H1 (cell line): ENCODE results near the gene HOXD11. TPM values are rescaled to one million over a fixed set of nuclear protein-coding genes. Genes with fewer than 3 reads are reported as not detected.

Experiments used
- CTCF ChIA-PET: fragments of 300-600 bp; sonication (Branson Sonifier 250); formaldehyde crosslinking; loops from one replicate; lab custom pipeline; 2021; ENCODE audit not compliant: partially characterized antibody; lab: Charles Lee
- POLR2A ChIA-PET: fragments of 300-600 bp; sonication (Branson Sonifier 250); formaldehyde crosslinking; loops from one replicate; lab custom pipeline; 2021; ENCODE audit warnings: inconsistent platforms; ENCODE audit not compliant: partially characterized antibody; lab: Charles Lee
- DNase-seq, 2 experiments: peaks; one replicate each; pipeline versions ENCODE4 v3.0.0 to v3.0.0-alpha.2; 2010 to 2022; ENCODE audit warnings: low spot score in 2 of 2, low read depth in 1 of 2, mixed read lengths in 1 of 2
- FAIRE-seq: peaks from 2 replicates; lab custom pipeline; 2011; peaks lifted over from hg19 to GRCh38; lab: Jason Lieb, UNC
- H2AFZ ChIP-seq: 2 replicates; pipeline ENCODE4 v1.8.1; 2012; ENCODE audit warnings: low read length, inconsistent platforms
- H2AK5ac ChIP-seq: 2 replicates; pipeline ENCODE4 v1.6.1; 2013; ENCODE audit warnings: low read depth, low read length
- H2BK120ac ChIP-seq: replicated peaks from 2 replicates; pipeline ENCODE3; 2013; ENCODE audit warnings: low read depth, low read length, inconsistent platforms
- H2BK12ac ChIP-seq: 2 replicates; pipeline ENCODE4 v1.6.1; 2013; ENCODE audit warnings: low read depth, low read length
- H2BK15ac ChIP-seq: 2 replicates; pipeline ENCODE4 v1.6.1; 2013; ENCODE audit warnings: low read length
- H2BK20ac ChIP-seq: 2 replicates; pipeline ENCODE4 v1.6.1; 2013; ENCODE audit warnings: low read length
- H2BK5ac ChIP-seq: 2 replicates; pipeline ENCODE4 v1.6.1; 2013; ENCODE audit warnings: low read depth, low read length
- H3K14ac ChIP-seq: 2 replicates; pipeline ENCODE4 v1.6.1; 2013; ENCODE audit warnings: inconsistent platforms; ENCODE audit not compliant: insufficient read length
- H3K18ac ChIP-seq: 2 replicates; pipeline ENCODE4 v1.6.1; 2013; ENCODE audit warnings: low read length; ENCODE audit errors: extremely low read depth
- H3K23ac ChIP-seq: 2 replicates; pipeline ENCODE4 v1.6.1; 2013; ENCODE audit warnings: inconsistent platforms; ENCODE audit not compliant: insufficient read length
- H3K23me2 ChIP-seq: 2 replicates; pipeline ENCODE4 v1.6.1; 2013; ENCODE audit warnings: low read depth, low read length
- H3K27ac ChIP-seq: 2 replicates; pipeline ENCODE4 v1.6.1; 2011; ENCODE audit warnings: low read depth, low read length, inconsistent platforms
- H3K27me3 ChIP-seq, 4 experiments: replicated peaks in 1 of 4; 1 replicate in 1 of 4; 2 replicates in 3 of 4; pipeline versions ENCODE4 v1.6.1 to v1.8.1; 2011 to 2013; ENCODE audit warnings: low read length in 3 of 4, mild to moderate bottlenecking in 3 of 4, inconsistent platforms in 2 of 4, mixed read lengths in 2 of 4, moderate library complexity in 1 of 4; ENCODE audit not compliant: control insufficient read depth in 3 of 4, insufficient read depth in 3 of 4; ENCODE audit errors: extremely low read depth in 1 of 4
- H3K36me3 ChIP-seq, 4 experiments: 2 replicates each; pipeline versions ENCODE4 v1.6.1 to v1.8.1; 2011 to 2013; ENCODE audit warnings: mild to moderate bottlenecking in 4 of 4, low read length in 3 of 4, moderate library complexity in 2 of 4, control low read depth in 1 of 4, inconsistent platforms in 1 of 4; ENCODE audit not compliant: insufficient read depth in 4 of 4, control insufficient read depth in 2 of 4
- H3K4ac ChIP-seq: replicated peaks from 2 replicates; pipeline ENCODE3; 2013; ENCODE audit warnings: low read length, low read depth, mixed read lengths, inconsistent platforms; ENCODE audit not compliant: insufficient read length
- H3K4me1 ChIP-seq, 4 experiments: replicated peaks in 1 of 4; 1 replicate in 1 of 4; 2 replicates in 3 of 4; pipeline versions ENCODE4 v1.6.1 to v1.8.1; 2011 to 2013; ENCODE audit warnings: low read length in 3 of 4, inconsistent platforms in 2 of 4, mixed read lengths in 1 of 4; ENCODE audit not compliant: insufficient read depth in 4 of 4, control insufficient read depth in 3 of 4
- H3K4me2 ChIP-seq, 2 experiments: 2 replicates each; pipeline versions ENCODE4 v1.6.1 to v1.8.1; 2011 to 2013; ENCODE audit warnings: low read depth in 2 of 2, low read length in 2 of 2, control low read depth in 1 of 2, inconsistent platforms in 1 of 2, mild to moderate bottlenecking in 1 of 2; ENCODE audit not compliant: insufficient read depth in 1 of 2
- H3K4me3 ChIP-seq, 4 experiments: fragments of 200-600, 300-600 bp in 1 of 4; sonication (generic), shearing (Covaris generic), sonication (Bioruptor Twin) in 1 of 4; 2 replicates each; pipeline versions ENCODE4 v1.5.1 to v1.8.1; 2011 to 2016; ENCODE audit warnings: low read length in 4 of 4, low read depth in 3 of 4, control low read depth in 2 of 4, inconsistent platforms in 2 of 4, mild to moderate bottlenecking in 2 of 4, mixed read lengths in 1 of 4, moderate library complexity in 1 of 4; ENCODE audit not compliant: insufficient read depth in 2 of 4; ENCODE audit errors: extremely low read depth in 1 of 4
- H3K56ac ChIP-seq: replicated peaks from 2 replicates; pipeline ENCODE3; 2013; ENCODE audit warnings: low read depth, mild to moderate bottlenecking, mixed read lengths, low read length, inconsistent platforms; ENCODE audit not compliant: insufficient read length
- H3K79me1 ChIP-seq: 2 replicates; pipeline ENCODE4 v1.6.1; 2013; ENCODE audit warnings: low read depth, low read length, control low read depth
- H3K79me2 ChIP-seq, 2 experiments: 2 replicates each; pipeline versions ENCODE4 v1.6.1 to v1.8.1; 2012 to 2013; ENCODE audit warnings: low read length in 2 of 2, mild to moderate bottlenecking in 2 of 2, inconsistent platforms in 1 of 2; ENCODE audit not compliant: insufficient read depth in 2 of 2, control insufficient read depth in 1 of 2
- H3K9ac ChIP-seq, 4 experiments: replicated peaks in 1 of 4; 1 replicate in 1 of 4; 2 replicates in 3 of 4; pipeline versions ENCODE4 v1.6.1 to v1.8.1; 2011 to 2013; ENCODE audit warnings: low read depth in 3 of 4, low read length in 3 of 4, control low read depth in 2 of 4, mild to moderate bottlenecking in 2 of 4, moderate library complexity in 2 of 4, inconsistent platforms in 1 of 4; ENCODE audit errors: extremely low read depth in 1 of 4
- H3K9me3 ChIP-seq, 2 experiments: 2 replicates each; pipeline versions ENCODE4 v1.6.1 to v1.8.1; 2012 to 2013; ENCODE audit warnings: mild to moderate bottlenecking in 2 of 2, moderate library complexity in 2 of 2, control low read depth in 1 of 2, inconsistent platforms in 1 of 2, low read depth in 1 of 2, low read length in 1 of 2, mixed read lengths in 1 of 2; ENCODE audit not compliant: insufficient read depth in 2 of 2
- H4K20me1 ChIP-seq, 2 experiments: replicated peaks in 1 of 2; 2 replicates each; pipeline versions ENCODE3 to v1.8.1; 2011 to 2013; ENCODE audit warnings: inconsistent platforms in 2 of 2, low read length in 2 of 2, mild to moderate bottlenecking in 1 of 2; ENCODE audit not compliant: insufficient read depth in 2 of 2, control insufficient read depth in 1 of 2
- H4K5ac ChIP-seq: 2 replicates; pipeline ENCODE4 v1.6.1; 2013; ENCODE audit warnings: low read length, low read depth, mixed read lengths, inconsistent platforms; ENCODE audit not compliant: insufficient read length
- H4K8ac ChIP-seq: 2 replicates; pipeline ENCODE4 v1.8.0; 2013; ENCODE audit warnings: mild to moderate bottlenecking, moderate library complexity, low read length, inconsistent platforms; ENCODE audit not compliant: insufficient read depth; ENCODE audit errors: extremely low read depth
- H4K91ac ChIP-seq: replicated peaks from 2 replicates; pipeline ENCODE3; 2013; ENCODE audit warnings: low read length, mixed read lengths, inconsistent platforms; ENCODE audit not compliant: insufficient read length
- BACH1 ChIP-seq: IDR thresholded peaks from 2 replicates; pipeline ENCODE4 v1.6.1; 2012; ENCODE audit warnings: low read length, improper control_type of control experiment
- RNF2 ChIP-seq: fragments of 200-900, 300-1000 bp; sonication (generic); IDR thresholded peaks from 2 replicates; pipeline ENCODE4 v1.7.1; 2016; ENCODE audit warnings: borderline replicate concordance, low read depth, mild to moderate bottlenecking, antibody characterized with exemption, low read length; ENCODE audit not compliant: poor library complexity, severe bottlenecking; ENCODE audit errors: missing control alignments
- SRF ChIP-seq: IDR thresholded peaks from 2 replicates; pipeline ENCODE4 v1.6.1; 2011; ENCODE audit warnings: mild to moderate bottlenecking, low read depth, low read length, moderate library complexity
- WGBS, 2 experiments: shearing (Covaris generic) in 1 of 2; methylation state at CpG; one replicate each; pipeline versions ENCODE4 v1.1.6 to v1.1.7; 2013 to 2015; ENCODE audit warnings: low lambda C conversion rate in 2 of 2, mixed read lengths in 2 of 2, inconsistent platforms in 1 of 2, low coverage in 1 of 2, missing lambda C conversion rate in 1 of 2; ENCODE audit not compliant: insufficient replicate concordance in 2 of 2, insufficient coverage in 1 of 2, insufficient read length in 1 of 2; ENCODE audit errors: extremely low coverage in 1 of 2, missing lambda C conversion rate in 1 of 2; 5-methylcytosine and 5-hydroxymethylcytosine counted together
- polyA plus RNA-seq, 7 experiments: library from polyadenylated mRNA; depleted of rRNA in 3 of 7; stranded (reverse) in 5 of 7; unstranded in 2 of 7; fragments of >200 nt in 5 of 7; fragments of 200-250 nt in 2 of 7; gene quantifications; 1 replicate in 5 of 7; 2 replicates in 1 of 7; 4 replicates in 1 of 7; pipeline versions ENCODE4 v1.2.1 to v1.2.3, GENCODE V29; 2011 to 2013; ENCODE audit warnings: missing spikeins in 2 of 7, mixed read lengths in 2 of 7
- total RNA-seq: library from RNA; stranded (reverse); fragmentation: NEBNext Ultra II Directional; extraction: Animal tissue kit (Norgen Biotek cat#: 25700); gene quantifications from 2 replicates; pipeline ENCODE4 v1.2.1, GENCODE V29; 2021

The HOXD11 gene
- total and polyA plus RNA-seq, 2 of the 8 experiments (the other 6 are each of a cell fraction or from before 2014, with no cell fraction given), result not detected

DNA sequence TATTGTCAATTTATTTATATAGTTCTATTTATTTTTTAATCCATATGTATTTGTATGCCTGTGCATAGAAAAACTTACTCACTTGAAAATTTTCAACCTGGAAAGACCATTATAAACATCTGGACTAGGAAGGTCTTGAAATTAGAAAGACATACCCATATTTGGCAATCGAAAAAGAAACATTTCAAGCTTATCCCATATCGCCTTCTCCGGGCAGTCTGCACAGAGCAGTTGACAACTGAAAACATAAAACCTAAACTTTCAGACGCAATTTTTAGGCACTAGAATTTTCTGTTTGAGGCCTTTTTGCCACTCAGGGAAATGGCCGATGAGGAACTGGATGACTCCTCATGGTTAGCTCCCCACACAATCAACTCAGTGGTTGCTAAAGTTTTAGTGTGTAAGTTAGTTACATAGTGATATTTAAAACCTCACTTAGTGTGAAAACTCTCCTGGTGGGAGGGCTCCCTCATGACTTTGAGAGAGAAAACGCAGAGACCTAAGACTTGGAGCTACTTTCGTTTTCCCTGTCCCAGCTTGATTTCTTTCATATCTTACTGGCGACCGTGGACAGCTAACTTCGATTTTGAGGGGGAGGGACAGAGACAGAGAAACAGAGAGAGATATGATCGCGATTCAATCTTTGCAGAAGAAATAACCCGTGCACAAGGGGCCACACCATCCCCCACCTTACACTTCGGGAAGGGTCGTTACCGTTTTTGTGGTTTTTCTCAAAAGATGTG, 10.7 kb upstream of the HOXD11 start:
- WGBS, 2 experiments, result 6% methylated on average over 16 of the region's 16 CpGs; no CpG with 5 or more reads in 1 of the 2 experiments
- Histone ChIP-seq H2BK15ac (no peak overlapping the region), H3K36me3 (no peaks in the 10 kb centered on the region; a peak in 1 of 8 replicates), H3K56ac (no peak overlapping the region), H4K5ac (no peak overlapping the region), H2BK12ac (peak overlapping the region; percentile 12), H4K8ac (no peak overlapping the region), H3K4ac (no peak overlapping the region), H3K23me2 (peaks cover 6% of the 10 kb centered on the region), H3K4me1 (peaks cover 0 to 31% (median 18%) of the 10 kb centered on the region in 4 experiments; a peak in 6 of 7 replicates), H2BK20ac (no peak overlapping the region; the same call in 1 of the 2 replicates), H3K27me3 (peaks cover 79 to 98% (median 91%) of the 10 kb centered on the region in 4 experiments), H3K27ac (no peak overlapping the region), H3K18ac (no peak overlapping the region; the same call in 1 of the 2 replicates), H4K20me1 (peaks cover 23 to 29% of the 10 kb centered on the region in 2 experiments), H3K79me2 (no peaks in the 10 kb centered on the region), H3K9me3 (no peaks in the 10 kb centered on the region; a peak in 1 of 4 replicates), H3K79me1 (no peaks in the 10 kb centered on the region), H4K91ac (peak overlapping the region; percentile 5), H2AK5ac (no peak overlapping the region), H2BK5ac (peak overlapping the region; percentile 14; the same call in 1 of the 2 replicates), H3K4me3 (peak overlapping the region; percentile 1 to 54 (median 22); a peak in 5 of 8 replicates), H3K14ac (no peak overlapping the region), H3K23ac (no peak overlapping the region), H2BK120ac (no peak overlapping the region), H3K4me2 (peak overlapping the region; percentile 14 to 77), H3K9ac (no peak overlapping the region), H2AFZ (no peak overlapping the region)
- FAIRE-seq (no peak), DNase-seq (peak in 1 of 2 experiments; percentile 53)
- TF ChIP-seq BACH1, result no peak
- peak; percentile 42; the same call in 1 of the 2 replicates for TF ChIP-seq SRF
- peak; percentile 79 for TF ChIP-seq RNF2
- ChIA-PET CTCF (interaction anchor here (0.9 to 6.5 kb wide), 17 partner anchors 8 to 845 kb away, joined by 3 to 130 read pairs (median 8); partner anchors contain the start of genes EVX2 and HOXD11), POLR2A (interaction anchor here (2.0 to 3.4 kb wide), 3 partner anchors 9 to 16 kb away, joined by 8 to 12 read pairs (median 8); partner anchors contain the start of gene HOXD11)
